Measurements from ENCODE around the gene FTO.

Gene FTO

GRCh38 chr16:54160939-54161897 is 457.3 kb downstream of the FTO start:
- DNase-seq (ENCODE audit: low read depth), result no peak

GRCh38 chr16:54163197-54163843 is 459.4 kb downstream of the FTO start:
- DNase-seq (ENCODE audit: low read depth), result no peak

- no peak for DNase-seq (ENCODE audit: low read depth)
These were observed 460.8 kb downstream of the FTO start for GRCh38 chr16:54164789-54165173.

GRCh38 chr16:54165174-54165911 is 461.4 kb downstream of the FTO start:
- no peak for DNase-seq (ENCODE audit: low read depth)

GRCh38 chr16:54165912-54166865 is 462.2 kb downstream of the FTO start:
- DNase-seq (ENCODE audit: low read depth), result no peak

GRCh38 chr16:54169112-54169511 is 465.2 kb downstream of the FTO start:
- DNase-seq (ENCODE audit: low read depth), result no peak

GRCh38 chr16:54171626-54172537 is 467.9 kb downstream of the FTO start:
- no peak for DNase-seq (ENCODE audit: low read depth)

- DNase-seq (ENCODE audit: low read depth), result no peak
These were observed 469.5 kb downstream of the FTO start for GRCh38 chr16:54173490-54173889.

GRCh38 chr16:54174201-54174600 is 470.2 kb downstream of the FTO start:
- DNase-seq (ENCODE audit: low read depth), result no peak

- no peak for DNase-seq (ENCODE audit: low read depth)
These were observed 470.8 kb downstream of the FTO start for GRCh38 chr16:54174750-54175149.

GRCh38 chr16:54175169-54175551 is 471.2 kb downstream of the FTO start:
- no peak for DNase-seq (ENCODE audit: low read depth)

GRCh38 chr16:54175552-54176375 is 471.8 kb downstream of the FTO start:
- no peak for DNase-seq (ENCODE audit: low read depth)

GRCh38 chr16:54176376-54176901 is 472.5 kb downstream of the FTO start:
- DNase-seq (ENCODE audit: low read depth), result no peak

- DNase-seq (ENCODE audit: low read depth), result no peak
These were observed 473.3 kb downstream of the FTO start for GRCh38 chr16:54177052-54177861.

- no peak for DNase-seq (ENCODE audit: low read depth)
These were observed 474.0 kb downstream of the FTO start for GRCh38 chr16:54177862-54178477.

- DNase-seq (ENCODE audit: low read depth), result no peak
These were observed 474.6 kb downstream of the FTO start for GRCh38 chr16:54178478-54178976.

GRCh38 chr16:54180421-54181359 is 476.7 kb downstream of the FTO start:
- no peak for DNase-seq (ENCODE audit: low read depth)
